Measurements from ENCODE around the gene MICAL2. TPM values are rescaled to one million over a fixed set of nuclear protein-coding genes. Genes with fewer than 3 reads are reported as not detected.

MICAL2 gene
- total and polyA plus RNA-seq, 10 of the 15 experiments (the other 5 are each of a cell fraction or from before 2014, with no cell fraction given), result 0.90 to 5.6 (median 2.4) TPM

DNA sequence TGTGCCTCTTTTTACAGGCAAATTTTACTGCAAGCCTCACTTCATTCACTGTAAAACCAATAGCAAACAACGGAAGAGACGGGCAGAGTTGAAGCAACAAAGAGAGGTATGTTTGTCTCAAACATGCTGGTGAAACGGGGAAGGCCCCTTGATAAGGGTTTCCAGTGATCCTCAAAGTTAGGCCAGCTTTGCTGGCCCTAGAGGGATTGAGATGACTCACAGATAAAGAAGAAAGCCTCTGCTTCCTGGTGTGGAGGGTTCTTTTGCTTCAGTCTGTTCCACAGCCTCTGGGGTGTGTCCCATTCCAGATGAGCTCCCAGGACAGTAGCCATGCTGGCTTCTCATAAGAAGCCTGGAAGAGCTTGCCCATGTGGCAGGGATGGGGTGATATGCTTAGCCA is 148.1 kb downstream of the MICAL2 start:
- Histone ChIP-seq H3K9ac (ENCODE audit: control insufficient read depth, insufficient read depth, low read length) (no peak overlapping the region), H3K27ac (ENCODE audit: control insufficient read depth, insufficient read depth) (no peak overlapping the region), H3K4me2 (ENCODE audit: control insufficient read depth, insufficient read depth) (no peak overlapping the region), H3K9me3 (replicated peaks; ENCODE audit: control insufficient read depth, insufficient read depth, low read length) (no peaks in the 10 kb centered on the region), H3K27me3 (replicated peaks in 1 of 2; ENCODE audit: control insufficient read depth in 2 of 2, insufficient read depth in 2 of 2, low read length in 1 of 2) (peaks cover 0 to 3% of the 10 kb centered on the region in 2 experiments; a peak in 2 of 4 replicates), H3K79me2 (ENCODE audit: control insufficient read depth, insufficient read depth, low read length) (no peaks in the 10 kb centered on the region), H3K36me3 (ENCODE audit: control insufficient read depth in 2 of 2, insufficient read depth in 2 of 2, low read length in 1 of 2) (no peaks in the 10 kb centered on the region), H3K4me1 (ENCODE audit: control insufficient read depth, insufficient read depth, low read length) (no peaks in the 10 kb centered on the region), H2AFZ (ENCODE audit: control insufficient read depth, low read depth, low read length) (no peak overlapping the region), H3K4me3 (no peak overlapping the region), H4K20me1 (ENCODE audit: control insufficient read depth, insufficient read depth) (no peaks in the 10 kb centered on the region)
- ChIA-PET RAD21 (ENCODE audit: unreplicated experiment) (no interaction called here), SMC1A (ENCODE audit: uncharacterized antibody, unreplicated experiment) (no interaction called here), CTCF (interaction anchor here (1.0 kb wide), 1 partner anchor 140 kb away, joined by 3 read pairs; no protein-coding TSS in a partner anchor), POLR2A (no interaction called here)
- in situ Hi-C loops (cut with MboI), result no loop called here
- FAIRE-seq (no peak), DNase-seq (ENCODE audit: low read depth, low spot score) (no peak), ATAC-seq (no peak)
- no TSS peak for BruUV-seq (replicated peaks)
- 61% methylated on average over 3 of the region's 3 CpGs for WGBS (ENCODE audit: insufficient coverage, insufficient replicate concordance, low lambda C conversion rate, missing lambda C conversion rate)
- intact Hi-C loops (cut with micrococcal nuclease; ENCODE audit: unreplicated experiment), result no loop called here
- TF ChIP-seq, protein P1, sequence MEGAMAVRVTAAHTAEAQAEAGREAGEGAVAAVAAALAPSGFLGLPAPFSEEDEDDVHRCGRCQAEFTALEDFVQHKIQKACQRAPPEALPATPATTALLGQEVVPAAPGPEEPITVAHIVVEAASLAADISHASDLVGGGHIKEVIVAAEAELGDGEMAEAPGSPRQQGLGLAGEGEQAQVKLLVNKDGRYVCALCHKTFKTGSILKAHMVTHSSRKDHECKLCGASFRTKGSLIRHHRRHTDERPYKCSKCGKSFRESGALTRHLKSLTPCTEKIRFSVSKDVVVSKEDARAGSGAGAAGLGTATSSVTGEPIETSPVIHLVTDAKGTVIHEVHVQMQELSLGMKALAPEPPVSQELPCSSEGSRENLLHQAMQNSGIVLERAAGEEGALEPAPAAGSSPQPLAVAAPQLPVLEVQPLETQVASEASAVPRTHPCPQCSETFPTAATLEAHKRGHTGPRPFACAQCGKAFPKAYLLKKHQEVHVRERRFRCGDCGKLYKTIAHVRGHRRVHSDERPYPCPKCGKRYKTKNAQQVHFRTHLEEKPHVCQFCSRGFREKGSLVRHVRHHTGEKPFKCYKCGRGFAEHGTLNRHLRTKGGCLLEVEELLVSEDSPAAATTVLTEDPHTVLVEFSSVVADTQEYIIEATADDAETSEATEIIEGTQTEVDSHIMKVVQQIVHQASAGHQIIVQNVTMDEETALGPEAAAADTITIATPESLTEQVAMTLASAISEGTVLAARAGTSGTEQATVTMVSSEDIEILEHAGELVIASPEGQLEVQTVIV (IDR thresholded peaks at IDR 0.05; ENCODE audit: borderline replicate concordance, partially characterized antibody), result no peak
- TF ChIP-seq WRNIP1 (IDR thresholded peaks at IDR 0.05; ENCODE audit: borderline replicate concordance, low read depth, low read length) (no peak), LARP7 (IDR thresholded peaks at IDR 0.05) (no peak), ZZZ3 (IDR thresholded peaks at IDR 0.05; ENCODE audit: control insufficient read depth, insufficient read length, low read depth) (no peak), PAX8 (IDR thresholded peaks at IDR 0.05) (no peak), FOS (IDR thresholded peaks at IDR 0.05; ENCODE audit: borderline replicate concordance, extremely low read depth, insufficient read length) (no peak), TAF1 (IDR thresholded peaks at IDR 0.05; ENCODE audit: borderline replicate concordance, low read depth, low read length) (no peak), POLR2AphosphoS5 (IDR thresholded peaks at IDR 0.05; ENCODE audit: low read length) (no peak), RB1 (IDR thresholded peaks at IDR 0.05; ENCODE audit: borderline replicate concordance) (no peak), HDGF (IDR thresholded peaks at IDR 0.05) (no peak), GABPA (IDR thresholded peaks at IDR 0.05; ENCODE audit: low read depth) (no peak), TBL1XR1 (IDR thresholded peaks at IDR 0.05; ENCODE audit: low read depth, low read length) (no peak)
- TF ChIP-seq, protein P2, sequence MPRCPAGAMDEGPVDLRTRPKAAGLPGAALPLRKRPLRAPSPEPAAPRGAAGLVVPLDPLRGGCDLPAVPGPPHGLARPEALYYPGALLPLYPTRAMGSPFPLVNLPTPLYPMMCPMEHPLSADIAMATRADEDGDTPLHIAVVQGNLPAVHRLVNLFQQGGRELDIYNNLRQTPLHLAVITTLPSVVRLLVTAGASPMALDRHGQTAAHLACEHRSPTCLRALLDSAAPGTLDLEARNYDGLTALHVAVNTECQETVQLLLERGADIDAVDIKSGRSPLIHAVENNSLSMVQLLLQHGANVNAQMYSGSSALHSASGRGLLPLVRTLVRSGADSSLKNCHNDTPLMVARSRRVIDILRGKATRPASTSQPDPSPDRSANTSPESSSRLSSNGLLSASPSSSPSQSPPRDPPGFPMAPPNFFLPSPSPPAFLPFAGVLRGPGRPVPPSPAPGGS (IDR thresholded peaks at IDR 0.05; ENCODE audit: borderline replicate concordance, insufficient read depth, low read depth, low read length, poor library complexity, severe bottlenecking), result no peak
- TF ChIP-seq, protein P3, sequence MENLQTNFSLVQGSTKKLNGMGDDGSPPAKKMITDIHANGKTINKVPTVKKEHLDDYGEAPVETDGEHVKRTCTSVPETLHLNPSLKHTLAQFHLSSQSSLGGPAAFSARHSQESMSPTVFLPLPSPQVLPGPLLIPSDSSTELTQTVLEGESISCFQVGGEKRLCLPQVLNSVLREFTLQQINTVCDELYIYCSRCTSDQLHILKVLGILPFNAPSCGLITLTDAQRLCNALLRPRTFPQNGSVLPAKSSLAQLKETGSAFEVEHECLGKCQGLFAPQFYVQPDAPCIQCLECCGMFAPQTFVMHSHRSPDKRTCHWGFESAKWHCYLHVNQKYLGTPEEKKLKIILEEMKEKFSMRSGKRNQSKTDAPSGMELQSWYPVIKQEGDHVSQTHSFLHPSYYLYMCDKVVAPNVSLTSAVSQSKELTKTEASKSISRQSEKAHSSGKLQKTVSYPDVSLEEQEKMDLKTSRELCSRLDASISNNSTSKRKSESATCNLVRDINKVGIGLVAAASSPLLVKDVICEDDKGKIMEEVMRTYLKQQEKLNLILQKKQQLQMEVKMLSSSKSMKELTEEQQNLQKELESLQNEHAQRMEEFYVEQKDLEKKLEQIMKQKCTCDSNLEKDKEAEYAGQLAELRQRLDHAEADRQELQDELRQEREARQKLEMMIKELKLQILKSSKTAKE (IDR thresholded peaks at IDR 0.05; ENCODE audit: low read depth, poor library complexity, severe bottlenecking), result no peak
- TF ChIP-seq, protein P4, sequence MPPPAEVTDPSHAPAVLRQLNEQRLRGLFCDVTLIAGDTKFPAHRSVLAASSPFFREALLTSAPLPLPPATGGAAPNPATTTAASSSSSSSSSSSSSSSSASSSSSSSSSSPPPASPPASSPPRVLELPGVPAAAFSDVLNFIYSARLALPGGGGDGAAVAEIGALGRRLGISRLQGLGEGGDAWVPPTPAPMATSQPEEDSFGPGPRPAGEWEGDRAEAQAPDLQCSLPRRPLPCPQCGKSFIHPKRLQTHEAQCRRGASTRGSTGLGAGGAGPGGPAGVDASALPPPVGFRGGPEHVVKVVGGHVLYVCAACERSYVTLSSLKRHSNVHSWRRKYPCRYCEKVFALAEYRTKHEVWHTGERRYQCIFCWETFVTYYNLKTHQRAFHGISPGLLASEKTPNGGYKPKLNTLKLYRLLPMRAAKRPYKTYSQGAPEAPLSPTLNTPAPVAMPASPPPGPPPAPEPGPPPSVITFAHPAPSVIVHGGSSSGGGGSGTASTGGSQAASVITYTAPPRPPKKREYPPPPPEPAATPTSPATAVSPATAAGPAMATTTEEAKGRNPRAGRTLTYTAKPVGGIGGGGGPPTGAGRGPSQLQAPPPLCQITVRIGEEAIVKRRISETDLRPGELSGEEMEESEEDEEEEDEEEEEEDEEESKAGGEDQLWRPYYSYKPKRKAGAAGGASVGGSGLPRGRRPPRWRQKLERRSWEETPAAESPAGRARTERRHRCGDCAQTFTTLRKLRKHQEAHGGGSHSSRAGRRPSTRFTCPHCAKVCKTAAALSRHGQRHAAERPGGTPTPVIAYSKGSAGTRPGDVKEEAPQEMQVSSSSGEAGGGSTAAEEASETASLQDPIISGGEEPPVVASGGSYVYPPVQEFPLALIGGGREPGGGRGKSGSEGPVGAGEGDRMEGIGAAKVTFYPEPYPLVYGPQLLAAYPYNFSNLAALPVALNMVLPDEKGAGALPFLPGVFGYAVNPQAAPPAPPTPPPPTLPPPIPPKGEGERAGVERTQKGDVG (CRISPR knock-in tag; IDR thresholded peaks at IDR 0.05), result no peak
